NB4 (cell line): ENCODE measurements around the gene LEMD2.

Source experiments
- POLR2A ChIP-seq: IDR thresholded peaks from 2 replicates; pipeline ENCODE4 v1.6.1; 2011; ENCODE audit warnings: mild to moderate bottlenecking; ENCODE audit not compliant: insufficient read length; ENCODE audit errors: extremely low read depth
- TF ChIP-seq, protein P1 (sequence below): IDR thresholded peaks from one replicate; pipeline ENCODE4 v1.5.1; 2012; ENCODE audit warnings: low read depth, low read length

DNA sequence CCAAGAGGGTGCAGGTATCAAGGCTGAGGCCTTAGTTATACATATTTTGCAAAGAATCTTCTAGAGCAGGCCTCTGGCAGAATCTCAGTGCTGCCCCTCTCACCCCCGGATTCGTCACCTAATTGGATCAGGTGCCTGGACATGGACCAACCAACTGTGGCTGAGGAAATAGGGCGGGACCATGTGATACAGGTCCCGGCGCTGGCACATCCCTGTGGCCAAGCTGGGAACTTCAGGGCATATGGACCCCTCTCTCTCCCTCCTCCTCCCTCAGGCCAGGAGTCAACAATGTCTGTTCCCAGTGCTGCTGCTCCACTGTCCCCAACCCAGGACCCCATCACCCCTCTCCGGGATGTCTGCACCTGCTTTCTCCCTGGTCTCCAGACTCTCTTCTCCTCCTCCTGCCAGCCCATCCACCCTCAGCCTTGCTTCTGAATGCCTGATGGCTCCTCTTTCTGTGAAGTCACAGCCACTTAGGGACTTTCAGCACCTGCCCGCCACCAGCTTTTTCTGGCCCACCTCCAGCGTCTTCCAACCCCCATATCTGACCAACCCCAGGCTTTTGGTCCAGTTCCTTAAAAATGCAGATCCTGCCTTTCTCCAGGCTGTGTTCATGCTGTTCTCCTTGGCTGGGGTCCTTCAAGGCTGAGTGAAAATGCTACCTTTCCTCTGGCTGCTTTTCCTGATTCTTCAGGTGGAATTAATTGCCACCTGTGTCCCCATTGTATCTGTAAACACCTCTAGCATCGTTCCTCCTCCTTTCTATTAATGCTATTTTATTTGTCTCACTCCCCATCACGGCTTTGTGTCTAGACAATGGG, 33.9 kb upstream of the LEMD2 start:
- TF ChIP-seq POLR2A: no peak
- TF ChIP-seq, protein P1, sequence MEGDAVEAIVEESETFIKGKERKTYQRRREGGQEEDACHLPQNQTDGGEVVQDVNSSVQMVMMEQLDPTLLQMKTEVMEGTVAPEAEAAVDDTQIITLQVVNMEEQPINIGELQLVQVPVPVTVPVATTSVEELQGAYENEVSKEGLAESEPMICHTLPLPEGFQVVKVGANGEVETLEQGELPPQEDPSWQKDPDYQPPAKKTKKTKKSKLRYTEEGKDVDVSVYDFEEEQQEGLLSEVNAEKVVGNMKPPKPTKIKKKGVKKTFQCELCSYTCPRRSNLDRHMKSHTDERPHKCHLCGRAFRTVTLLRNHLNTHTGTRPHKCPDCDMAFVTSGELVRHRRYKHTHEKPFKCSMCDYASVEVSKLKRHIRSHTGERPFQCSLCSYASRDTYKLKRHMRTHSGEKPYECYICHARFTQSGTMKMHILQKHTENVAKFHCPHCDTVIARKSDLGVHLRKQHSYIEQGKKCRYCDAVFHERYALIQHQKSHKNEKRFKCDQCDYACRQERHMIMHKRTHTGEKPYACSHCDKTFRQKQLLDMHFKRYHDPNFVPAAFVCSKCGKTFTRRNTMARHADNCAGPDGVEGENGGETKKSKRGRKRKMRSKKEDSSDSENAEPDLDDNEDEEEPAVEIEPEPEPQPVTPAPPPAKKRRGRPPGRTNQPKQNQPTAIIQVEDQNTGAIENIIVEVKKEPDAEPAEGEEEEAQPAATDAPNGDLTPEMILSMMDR: peak; percentile 20
